SK-N-SH (cell line): ENCODE results near the gene SPOP. TPM values are rescaled to one million over a fixed set of nuclear protein-coding genes. Genes with fewer than 3 reads are reported as not detected.
A peak's percentile ranks its signal among the peaks of the same experiment; 100 is the strongest.

Source experiments
- CTCF ChIA-PET: fragments of 300-600, 350-600 bp; formaldehyde crosslinking; extraction: SDS; loops from one replicate; lab custom pipeline; 2021; lab: Yijun Ruan, JAX
- POLR2A ChIA-PET: fragments of 350-600 bp; sonication (Branson Sonifier 250); formaldehyde crosslinking; extraction: SDS; loops from one replicate; lab custom pipeline; 2020; ENCODE audit warnings: antibody characterized with exemption, inconsistent platforms; lab: Yijun Ruan, JAX
- DNase-seq: peaks from one replicate; pipeline ENCODE4 v3.0.0; 2012
- H2AFZ ChIP-seq: fragments of 200-600 bp; sonication (generic); 2 replicates; pipeline ENCODE4 v1.8.1; 2016; ENCODE audit warnings: antibody characterized with exemption, mild to moderate bottlenecking, low read depth
- H3F3A ChIP-seq: fragments of 200-600 bp; sonication (generic); replicated peaks from 2 replicates; pipeline ENCODE3; 2016; ENCODE audit warnings: antibody characterized with exemption, mild to moderate bottlenecking; ENCODE audit not compliant: insufficient read depth
- H3K27ac ChIP-seq, 2 experiments: fragments of 200-500 bp in 1 of 2; fragments of 200-600 bp in 1 of 2; sonication (Bioruptor generic) in 1 of 2; sonication (generic), shearing (Covaris generic) in 1 of 2; 2 replicates each; pipeline versions ENCODE4 v1.5.1 to v1.6.1; 2014 to 2016; ENCODE audit warnings: low read depth in 2 of 2, inconsistent platforms in 1 of 2, low read length in 1 of 2, mild to moderate bottlenecking in 1 of 2, mixed read lengths in 1 of 2
- H3K27me3 ChIP-seq: fragments of 200-600 bp; sonication (generic), shearing (Covaris generic); 2 replicates; pipeline ENCODE4 v1.6.1; 2016; ENCODE audit warnings: mixed run types; ENCODE audit not compliant: insufficient read depth
- H3K36me3 ChIP-seq, 2 experiments: fragments of 200-500 bp in 1 of 2; fragments of 200-600 bp in 1 of 2; sonication (Bioruptor generic) in 1 of 2; sonication (generic) in 1 of 2; replicated peaks in 1 of 2; 2 replicates each; pipeline versions ENCODE3 to v1.5.1; 2014 to 2016; ENCODE audit warnings: low read length in 1 of 2, mild to moderate bottlenecking in 1 of 2; ENCODE audit not compliant: insufficient read depth in 2 of 2, control insufficient read depth in 1 of 2
- H3K4me1 ChIP-seq, 2 experiments: fragments of 200-500 bp in 1 of 2; fragments of 200-600 bp in 1 of 2; sonication (Bioruptor generic) in 1 of 2; sonication (generic), shearing (Covaris generic) in 1 of 2; 2 replicates each; pipeline versions ENCODE4 v1.5.1 to v1.6.1; 2014 to 2016; ENCODE audit warnings: low read depth in 1 of 2, low read length in 1 of 2, mixed run types in 1 of 2; ENCODE audit not compliant: insufficient read depth in 2 of 2, control insufficient read depth in 1 of 2
- H3K4me2 ChIP-seq: fragments of 200-600 bp; sonication (generic), shearing (Covaris generic); 2 replicates; pipeline ENCODE4 v1.6.1; 2017; ENCODE audit warnings: mixed run types
- H3K4me3 ChIP-seq, 2 experiments: fragments of 200-500 bp in 1 of 2; fragments of 200-600 bp in 1 of 2; sonication (Bioruptor generic) in 1 of 2; sonication (generic), shearing (Covaris generic) in 1 of 2; 2 replicates each; pipeline versions ENCODE4 v1.5.1 to v1.8.1; 2014 to 2016; ENCODE audit warnings: low read depth in 2 of 2, inconsistent platforms in 1 of 2, low read length in 1 of 2, mild to moderate bottlenecking in 1 of 2, mixed read lengths in 1 of 2, moderate library complexity in 1 of 2
- H3K79me2 ChIP-seq: fragments of 200-600 bp; sonication (generic); 2 replicates; pipeline ENCODE4 v1.8.1; 2017; ENCODE audit warnings: mild to moderate bottlenecking; ENCODE audit not compliant: insufficient read depth
- H3K9ac ChIP-seq: fragments of 200-600 bp; sonication (generic); 2 replicates; pipeline ENCODE4 v1.6.1; 2017; ENCODE audit warnings: mixed run types
- H3K9me2 ChIP-seq: fragments of 200-600 bp; sonication (generic); 2 replicates; pipeline ENCODE4 v1.6.1; 2017; ENCODE audit warnings: mixed run types
- H3K9me3 ChIP-seq: fragments of 200-600 bp; sonication (generic); 2 replicates; pipeline ENCODE4 v1.6.1; 2017; ENCODE audit warnings: mixed run types, mild to moderate bottlenecking, moderate library complexity
- H4K20me1 ChIP-seq: fragments of 200-600 bp; sonication (generic); 2 replicates; pipeline ENCODE4 v1.6.1; 2017; ENCODE audit warnings: mild to moderate bottlenecking, mixed run types; ENCODE audit not compliant: insufficient read depth
- ELF1 ChIP-seq: IDR thresholded peaks from 2 replicates; pipeline ENCODE4 v1.4.0; 2012
- FOSL2 ChIP-seq: IDR thresholded peaks from 2 replicates; pipeline ENCODE4 v1.4.0; 2012; ENCODE audit warnings: low read depth, mild to moderate bottlenecking, moderate library complexity, borderline replicate concordance
- REST ChIP-seq: IDR thresholded peaks from 2 replicates; pipeline ENCODE4 v1.6.1; 2012; ENCODE audit warnings: mild to moderate bottlenecking, low read depth, low read length, moderate library complexity
- TAF1 ChIP-seq: IDR thresholded peaks from 2 replicates; pipeline ENCODE4 v1.6.1; 2012; ENCODE audit warnings: low read depth, mild to moderate bottlenecking, low read length, moderate library complexity, borderline replicate concordance
- TCF12 ChIP-seq: IDR thresholded peaks from 2 replicates; pipeline ENCODE4 v1.4.0; 2012
- YY1 ChIP-seq: IDR thresholded peaks from 2 replicates; pipeline ENCODE4 v1.4.0; 2012; ENCODE audit warnings: low read depth, mild to moderate bottlenecking
- WGBS: methylation state at CpG from one replicate; pipeline ENCODE4 v1.1.6; 2017; ENCODE audit warnings: low lambda C conversion rate; 5-methylcytosine and 5-hydroxymethylcytosine counted together
- polyA plus RNA-seq, 3 experiments: library from polyadenylated mRNA; depleted of rRNA; stranded (reverse); fragments of >200 nt; gene quantifications; 2 replicates each; pipeline ENCODE4 v1.2.3, GENCODE V29; 2012
- TF ChIP-seq, protein P1 (sequence below): IDR thresholded peaks from 2 replicates; pipeline ENCODE4 v1.4.0; 2012; ENCODE audit warnings: low read depth, borderline replicate concordance
- TF ChIP-seq, protein P2 (sequence below): IDR thresholded peaks from 2 replicates; pipeline ENCODE4 v1.4.0; 2012; ENCODE audit warnings: low read depth
- TF ChIP-seq, protein P3 (sequence below): IDR thresholded peaks from 2 replicates; pipeline ENCODE4; 2012

Gene SPOP
- polyA plus RNA-seq, 1 of the 3 experiments (the other 2 are of a cell fraction): 54.0 TPM

DNA sequence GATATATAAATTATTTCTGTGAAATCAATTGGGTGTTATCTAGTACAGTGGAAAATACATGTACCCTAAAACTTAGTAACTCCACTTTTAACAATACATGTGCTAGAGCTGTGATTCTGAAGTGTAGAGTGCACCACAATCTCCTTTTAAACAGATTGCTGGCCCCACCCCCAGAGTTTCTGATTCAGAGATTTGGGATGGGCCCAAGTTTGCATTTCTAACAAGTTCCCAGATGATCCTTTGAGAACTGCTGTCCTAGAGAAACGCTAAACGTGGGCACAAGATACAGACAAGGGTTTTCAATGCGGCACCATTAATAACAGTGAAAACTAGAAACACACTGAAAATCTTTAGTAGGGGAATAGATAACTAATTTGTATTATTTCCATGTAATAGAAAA lies 53.0 kb downstream of the SPOP start:
- no peak overlapping the region for H3K4me2 ChIP-seq
- H3K27ac ChIP-seq: no peak overlapping the region
- no peak overlapping the region for H2AFZ ChIP-seq
- peaks cover 10% of the 10 kb centered on the region; the same call in 1 of the 2 replicates for H4K20me1 ChIP-seq
- H3K27me3 ChIP-seq: no peaks in the 10 kb centered on the region
- H3K9me2 ChIP-seq: no peaks in the 10 kb centered on the region
- peaks cover 4 to 12% of the 10 kb centered on the region in 2 experiments; a peak in 2 of 4 replicates for H3K4me1 ChIP-seq
- no peak for DNase-seq
- WGBS: 88% methylated on average over 3 of the region's 3 CpGs
- TF ChIP-seq TCF12 (no peak), FOSL2 (peak; percentile 14; the same call in 1 of the 2 replicates)
- peaks cover 67% of the 10 kb centered on the region for H3K79me2 ChIP-seq
- ChIA-PET CTCF (interaction anchor here (0.8 to 1.3 kb wide), 3 partner anchors 21 to 55 kb away, joined by 3 to 5 read pairs (median 3); no protein-coding TSS in a partner anchor), POLR2A (no interaction called here)
- H3K9ac ChIP-seq: no peak overlapping the region
- H3K9me3 ChIP-seq: no peaks in the 10 kb centered on the region
- peaks cover 24 to 35% of the 10 kb centered on the region in 2 experiments for H3K36me3 ChIP-seq
- H3K4me3 ChIP-seq: no peak overlapping the region
- H3F3A ChIP-seq: peaks cover 5% of the 10 kb centered on the region

- Histone ChIP-seq H3K27ac (no peak overlapping the region), H3K9me2 (no peaks in the 10 kb centered on the region), H3K27me3 (no peaks in the 10 kb centered on the region), H3K4me3 (no peak overlapping the region), H3K9ac (no peak overlapping the region), H3K4me1 (no peaks in the 10 kb centered on the region), H3K79me2 (peaks cover 40% of the 10 kb centered on the region), H3K4me2 (no peak overlapping the region), H2AFZ (no peak overlapping the region), H3K36me3 (peaks cover 45 to 54% of the 10 kb centered on the region in 2 experiments), H3F3A (peaks cover 5% of the 10 kb centered on the region), H4K20me1 (peaks cover 4% of the 10 kb centered on the region; the same call in 1 of the 2 replicates), H3K9me3 (no peaks in the 10 kb centered on the region)
- 88% methylated on average over 2 of the region's 2 CpGs for whole genome bisulfite sequencing
- no peak for DNase-seq
- CTCF ChIA-PET: interaction anchor here (0.6 to 1.4 kb wide), 7 partner anchors 8 to 74 kb away, joined by 3 to 5 read pairs (median 3); no protein-coding TSS in a partner anchor
- no peak for TF ChIP-seq TAF1
- TF ChIP-seq, protein P1, sequence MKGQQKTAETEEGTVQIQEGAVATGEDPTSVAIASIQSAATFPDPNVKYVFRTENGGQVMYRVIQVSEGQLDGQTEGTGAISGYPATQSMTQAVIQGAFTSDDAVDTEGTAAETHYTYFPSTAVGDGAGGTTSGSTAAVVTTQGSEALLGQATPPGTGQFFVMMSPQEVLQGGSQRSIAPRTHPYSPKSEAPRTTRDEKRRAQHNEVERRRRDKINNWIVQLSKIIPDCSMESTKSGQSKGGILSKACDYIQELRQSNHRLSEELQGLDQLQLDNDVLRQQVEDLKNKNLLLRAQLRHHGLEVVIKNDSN: no peak
- 0 out of 2 replicates have a peak, but pooled peaks have one; percentile 25 for TF ChIP-seq REST
- no peak for TF ChIP-seq YY1
- TF ChIP-seq, protein P2, sequence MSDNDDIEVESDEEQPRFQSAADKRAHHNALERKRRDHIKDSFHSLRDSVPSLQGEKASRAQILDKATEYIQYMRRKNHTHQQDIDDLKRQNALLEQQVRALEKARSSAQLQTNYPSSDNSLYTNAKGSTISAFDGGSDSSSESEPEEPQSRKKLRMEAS: no peak
- TF ChIP-seq, protein P3, sequence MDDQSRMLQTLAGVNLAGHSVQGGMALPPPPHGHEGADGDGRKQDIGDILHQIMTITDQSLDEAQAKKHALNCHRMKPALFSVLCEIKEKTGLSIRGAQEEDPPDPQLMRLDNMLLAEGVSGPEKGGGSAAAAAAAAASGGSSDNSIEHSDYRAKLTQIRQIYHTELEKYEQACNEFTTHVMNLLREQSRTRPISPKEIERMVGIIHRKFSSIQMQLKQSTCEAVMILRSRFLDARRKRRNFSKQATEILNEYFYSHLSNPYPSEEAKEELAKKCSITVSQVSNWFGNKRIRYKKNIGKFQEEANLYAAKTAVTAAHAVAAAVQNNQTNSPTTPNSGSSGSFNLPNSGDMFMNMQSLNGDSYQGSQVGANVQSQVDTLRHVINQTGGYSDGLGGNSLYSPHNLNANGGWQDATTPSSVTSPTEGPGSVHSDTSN: no peak
- TF ChIP-seq ELF1: no peak
- POLR2A ChIA-PET: interaction anchor here (0.6 kb wide), 1 partner anchor 1004 kb away, joined by 3 read pairs; no protein-coding TSS in a partner anchor
Measured at GRCh38 chr17:49621946-49622529, 55.9 kb downstream of the SPOP start.
